Neural cell (in vitro differentiated cells): Measurements from ENCODE around the gene POU2F2. TPM values are rescaled to one million over a fixed set of nuclear protein-coding genes. Genes with fewer than 3 reads are reported as not detected.

Experiments
- H2AFZ ChIP-seq: fragments of 200-600, 300-800 bp; sonication (generic), shearing (Covaris generic); 2 replicates; pipeline ENCODE4 v1.6.0; 2014; ENCODE audit warnings: low read depth, mild to moderate bottlenecking, antibody characterized with exemption, low read length, moderate library complexity
- H3F3A ChIP-seq: fragments of 200-600 bp; shearing (Covaris generic); 2 replicates; pipeline ENCODE4 v1.6.1; 2016; ENCODE audit warnings: mild to moderate bottlenecking, moderate library complexity, mixed read lengths, antibody characterized with exemption, low read length; ENCODE audit not compliant: insufficient read depth, poor library complexity, severe bottlenecking
- H3K27ac ChIP-seq: fragments of 200-600, 300-800 bp; sonication (generic), shearing (Covaris generic); 2 replicates; pipeline ENCODE4 v1.5.1; 2014; ENCODE audit warnings: mild to moderate bottlenecking, low read length, moderate library complexity
- H3K27me3 ChIP-seq: fragments of 300-800, 200-600 bp; sonication (generic), shearing (Covaris generic); 2 replicates; pipeline ENCODE4 v1.6.0; 2014; ENCODE audit warnings: mild to moderate bottlenecking, low read depth, low read length, moderate library complexity; ENCODE audit not compliant: insufficient read depth
- H3K36me3 ChIP-seq: fragments of 300-800, 200-600 bp; sonication (generic), shearing (Covaris generic); 2 replicates; pipeline ENCODE4 v1.5.1; 2014; ENCODE audit warnings: mild to moderate bottlenecking, antibody characterized with exemption, low read length, moderate library complexity; ENCODE audit not compliant: insufficient read depth
- H3K4me2 ChIP-seq: fragments of 300-800, 200-600 bp; sonication (generic), shearing (Covaris generic); 2 replicates; pipeline ENCODE4 v1.6.0; 2014; ENCODE audit warnings: mild to moderate bottlenecking, low read length
- H3K4me3 ChIP-seq: fragments of 300-800, 200-600 bp; sonication (generic), shearing (Covaris generic); 2 replicates; pipeline ENCODE4 v1.5.1; 2014; ENCODE audit warnings: mild to moderate bottlenecking, low read length, moderate library complexity
- H3K79me2 ChIP-seq: fragments of 200-600 bp; shearing (Covaris generic); replicated peaks from 2 replicates; pipeline ENCODE4 v1.6.0; 2014; ENCODE audit warnings: mild to moderate bottlenecking, low read length, moderate library complexity; ENCODE audit not compliant: insufficient read depth
- H3K9ac ChIP-seq: fragments of 300-800, 200-600 bp; sonication (generic), shearing (Covaris generic); 2 replicates; pipeline ENCODE4 v1.6.1; 2016; ENCODE audit warnings: mild to moderate bottlenecking, low read length, mixed read lengths
- H3K9me2 ChIP-seq: fragments of 200-600 bp; shearing (Covaris generic); 2 replicates; pipeline ENCODE4 v1.6.1; 2016; ENCODE audit warnings: mild to moderate bottlenecking, low read length, mixed read lengths; ENCODE audit not compliant: insufficient read depth
- H3K9me3 ChIP-seq: fragments of 200-600, 300-800 bp; sonication (generic), shearing (Covaris generic); 2 replicates; pipeline ENCODE4 v1.6.1; 2016; ENCODE audit warnings: mild to moderate bottlenecking, mixed run types, low read length, moderate library complexity, mixed read lengths
- H4K20me1 ChIP-seq: fragments of 200-600 bp; shearing (Covaris generic); 2 replicates; pipeline ENCODE4 v1.6.1; 2016; ENCODE audit warnings: mild to moderate bottlenecking, mixed run types; ENCODE audit not compliant: insufficient read depth
- EP300 ChIP-seq: fragments of 450-650 bp; conservative IDR thresholded peaks from 2 replicates; pipeline ENCODE4 v1.6.1; 2014; ENCODE audit warnings: antibody characterized with exemption, mild to moderate bottlenecking, moderate library complexity; ENCODE audit not compliant: poor library complexity, severe bottlenecking
- EZH2 ChIP-seq: fragments of 200-600, 300-800 bp; shearing (Covaris generic), sonication (generic); IDR thresholded peaks from 2 replicates; pipeline ENCODE4 v1.6.1; 2014; ENCODE audit warnings: antibody characterized with exemption, low read length, borderline replicate concordance, mild to moderate bottlenecking; ENCODE audit not compliant: insufficient read depth, poor library complexity, severe bottlenecking
- MXI1 ChIP-seq: fragments of 450-650 bp; conservative IDR thresholded peaks from 2 replicates; pipeline ENCODE4 v1.6.1; 2014; ENCODE audit warnings: antibody characterized with exemption, mild to moderate bottlenecking; ENCODE audit not compliant: poor library complexity, severe bottlenecking
- POLR2AphosphoS5 ChIP-seq: IDR thresholded peaks from 2 replicates; pipeline ENCODE4 v1.6.1; 2012
- RAD21 ChIP-seq: fragments of 450-650 bp; conservative IDR thresholded peaks from 2 replicates; pipeline ENCODE4 v1.6.1; 2014; ENCODE audit warnings: antibody characterized with exemption, mild to moderate bottlenecking, moderate library complexity
- SMC3 ChIP-seq: fragments of 450-650 bp; conservative IDR thresholded peaks from 2 replicates; pipeline ENCODE4 v1.6.1; 2014; ENCODE audit warnings: antibody characterized with exemption, mild to moderate bottlenecking, moderate library complexity; ENCODE audit not compliant: poor library complexity
- TAF1 ChIP-seq: IDR thresholded peaks from 2 replicates; pipeline ENCODE4 v1.6.1; 2012; ENCODE audit warnings: low read depth
- polyA plus RNA-seq: library from polyadenylated mRNA; depleted of rRNA; stranded (reverse); fragments of >200 nt; gene quantifications from 2 replicates; pipeline ENCODE4 v1.2.3, GENCODE V29; 2014
- TF ChIP-seq, protein P1 (sequence below): IDR thresholded peaks from 2 replicates; pipeline ENCODE4 v1.6.1; 2012; ENCODE audit warnings: borderline replicate concordance
- TF ChIP-seq, protein P2 (sequence below): fragments of 450-650 bp; IDR thresholded peaks from 2 replicates; pipeline ENCODE4 v1.5.1; 2014; ENCODE audit warnings: antibody characterized with exemption, mild to moderate bottlenecking, moderate library complexity; ENCODE audit not compliant: poor library complexity, severe bottlenecking

POU2F2 gene
- polyA plus RNA-seq, 1 donor from 2014 or later, result 7.7 TPM

DNA sequence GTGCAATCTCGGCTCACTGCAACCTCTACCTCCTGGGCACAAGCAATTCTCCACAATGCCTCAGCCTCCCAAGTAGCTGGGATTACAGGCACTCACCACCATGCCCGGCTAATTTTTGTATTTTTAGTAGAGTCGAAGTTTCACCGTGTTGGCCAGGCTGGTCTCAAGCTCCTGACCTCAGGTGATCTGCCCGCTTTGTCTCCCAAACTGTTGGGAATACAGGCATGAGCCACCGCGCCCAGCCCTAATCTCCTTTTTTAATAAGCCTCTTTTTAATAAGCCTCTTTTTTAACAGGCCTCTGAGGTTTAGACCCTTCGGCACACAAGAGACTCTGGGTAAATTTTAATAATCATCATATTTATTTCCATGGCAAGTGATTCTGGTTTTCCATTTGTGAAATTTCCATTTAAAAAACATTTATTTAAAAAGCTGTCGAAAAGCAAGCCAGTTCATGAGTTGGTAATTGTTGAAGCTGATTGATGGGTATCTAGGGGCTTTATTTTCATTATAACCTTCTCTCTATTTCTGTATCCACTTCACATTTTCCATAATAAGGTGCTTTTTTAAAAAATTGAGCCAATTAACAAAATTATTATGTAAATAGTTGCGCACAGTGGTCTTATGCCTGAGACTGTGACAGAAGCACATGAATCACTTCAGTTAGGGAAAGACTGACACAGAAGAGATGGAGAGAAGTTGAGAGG is 11.8 kb downstream of the POU2F2 start:
- no peak overlapping the region for H3K27ac ChIP-seq
- H3K4me3 ChIP-seq, result no peak overlapping the region
- H3K9me3 ChIP-seq, result no peaks in the 10 kb centered on the region
- no peak overlapping the region for H2AFZ ChIP-seq
- no peak for TF ChIP-seq SMC3
- no peak for TF ChIP-seq EZH2
- TF ChIP-seq, protein P1, sequence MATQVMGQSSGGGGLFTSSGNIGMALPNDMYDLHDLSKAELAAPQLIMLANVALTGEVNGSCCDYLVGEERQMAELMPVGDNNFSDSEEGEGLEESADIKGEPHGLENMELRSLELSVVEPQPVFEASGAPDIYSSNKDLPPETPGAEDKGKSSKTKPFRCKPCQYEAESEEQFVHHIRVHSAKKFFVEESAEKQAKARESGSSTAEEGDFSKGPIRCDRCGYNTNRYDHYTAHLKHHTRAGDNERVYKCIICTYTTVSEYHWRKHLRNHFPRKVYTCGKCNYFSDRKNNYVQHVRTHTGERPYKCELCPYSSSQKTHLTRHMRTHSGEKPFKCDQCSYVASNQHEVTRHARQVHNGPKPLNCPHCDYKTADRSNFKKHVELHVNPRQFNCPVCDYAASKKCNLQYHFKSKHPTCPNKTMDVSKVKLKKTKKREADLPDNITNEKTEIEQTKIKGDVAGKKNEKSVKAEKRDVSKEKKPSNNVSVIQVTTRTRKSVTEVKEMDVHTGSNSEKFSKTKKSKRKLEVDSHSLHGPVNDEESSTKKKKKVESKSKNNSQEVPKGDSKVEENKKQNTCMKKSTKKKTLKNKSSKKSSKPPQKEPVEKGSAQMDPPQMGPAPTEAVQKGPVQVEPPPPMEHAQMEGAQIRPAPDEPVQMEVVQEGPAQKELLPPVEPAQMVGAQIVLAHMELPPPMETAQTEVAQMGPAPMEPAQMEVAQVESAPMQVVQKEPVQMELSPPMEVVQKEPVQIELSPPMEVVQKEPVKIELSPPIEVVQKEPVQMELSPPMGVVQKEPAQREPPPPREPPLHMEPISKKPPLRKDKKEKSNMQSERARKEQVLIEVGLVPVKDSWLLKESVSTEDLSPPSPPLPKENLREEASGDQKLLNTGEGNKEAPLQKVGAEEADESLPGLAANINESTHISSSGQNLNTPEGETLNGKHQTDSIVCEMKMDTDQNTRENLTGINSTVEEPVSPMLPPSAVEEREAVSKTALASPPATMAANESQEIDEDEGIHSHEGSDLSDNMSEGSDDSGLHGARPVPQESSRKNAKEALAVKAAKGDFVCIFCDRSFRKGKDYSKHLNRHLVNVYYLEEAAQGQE, result no peak
- H3F3A ChIP-seq, result no peaks in the 10 kb centered on the region
- no peaks in the 10 kb centered on the region for H4K20me1 ChIP-seq
- H3K9ac ChIP-seq, result no peak overlapping the region
- H3K27me3 ChIP-seq, result no peaks in the 10 kb centered on the region
- H3K79me2 ChIP-seq, result no peaks in the 10 kb centered on the region
- no peaks in the 10 kb centered on the region for H3K36me3 ChIP-seq
- H3K9me2 ChIP-seq, result no peaks in the 10 kb centered on the region
- H3K4me2 ChIP-seq, result no peak overlapping the region

DNA sequence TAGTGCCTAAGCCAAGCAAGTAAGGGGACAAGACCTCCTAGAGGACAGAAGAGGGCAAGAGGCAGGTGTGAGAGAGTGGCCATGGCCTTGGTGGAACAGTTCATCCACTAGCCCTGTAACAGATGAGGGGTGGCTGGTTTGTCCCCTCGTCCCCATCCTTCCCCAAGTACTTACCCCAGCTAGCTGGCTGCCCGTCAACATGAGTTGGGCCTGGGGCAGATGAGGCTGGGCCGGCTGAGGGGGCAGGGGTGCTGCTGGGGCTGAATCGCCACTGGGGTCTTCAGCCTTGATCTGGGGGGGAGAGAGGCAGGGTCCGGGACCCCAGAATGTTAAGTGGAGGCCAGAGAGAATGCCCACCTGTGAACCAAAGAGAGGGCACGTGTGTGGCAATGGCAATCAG is 15.2 kb downstream of the POU2F2 start:
- no peaks in the 10 kb centered on the region for H3F3A ChIP-seq

More for the DNA sequence above, 15.2 kb downstream of the POU2F2 start:
- no peak overlapping the region for H3K4me2 ChIP-seq
- H3K4me3 ChIP-seq, result no peak overlapping the region
- H3K27ac ChIP-seq, result no peak overlapping the region
- no peaks in the 10 kb centered on the region for H3K27me3 ChIP-seq
- TF ChIP-seq SMC3 (no peak), RAD21 (no peak), TAF1 (no peak), EP300 (no peak), MXI1 (no peak), EZH2 (no peak), POLR2AphosphoS5 (no peak)
- TF ChIP-seq, protein P2, sequence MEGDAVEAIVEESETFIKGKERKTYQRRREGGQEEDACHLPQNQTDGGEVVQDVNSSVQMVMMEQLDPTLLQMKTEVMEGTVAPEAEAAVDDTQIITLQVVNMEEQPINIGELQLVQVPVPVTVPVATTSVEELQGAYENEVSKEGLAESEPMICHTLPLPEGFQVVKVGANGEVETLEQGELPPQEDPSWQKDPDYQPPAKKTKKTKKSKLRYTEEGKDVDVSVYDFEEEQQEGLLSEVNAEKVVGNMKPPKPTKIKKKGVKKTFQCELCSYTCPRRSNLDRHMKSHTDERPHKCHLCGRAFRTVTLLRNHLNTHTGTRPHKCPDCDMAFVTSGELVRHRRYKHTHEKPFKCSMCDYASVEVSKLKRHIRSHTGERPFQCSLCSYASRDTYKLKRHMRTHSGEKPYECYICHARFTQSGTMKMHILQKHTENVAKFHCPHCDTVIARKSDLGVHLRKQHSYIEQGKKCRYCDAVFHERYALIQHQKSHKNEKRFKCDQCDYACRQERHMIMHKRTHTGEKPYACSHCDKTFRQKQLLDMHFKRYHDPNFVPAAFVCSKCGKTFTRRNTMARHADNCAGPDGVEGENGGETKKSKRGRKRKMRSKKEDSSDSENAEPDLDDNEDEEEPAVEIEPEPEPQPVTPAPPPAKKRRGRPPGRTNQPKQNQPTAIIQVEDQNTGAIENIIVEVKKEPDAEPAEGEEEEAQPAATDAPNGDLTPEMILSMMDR, result no peak
- TF ChIP-seq, protein P1, result no peak
- no peaks in the 10 kb centered on the region for H4K20me1 ChIP-seq
- H3K9ac ChIP-seq, result no peak overlapping the region
- H3K36me3 ChIP-seq, result no peaks in the 10 kb centered on the region
- no peaks in the 10 kb centered on the region for H3K79me2 ChIP-seq
- H2AFZ ChIP-seq, result no peak overlapping the region
- no peaks in the 10 kb centered on the region for H3K9me3 ChIP-seq
- H3K9me2 ChIP-seq, result no peaks in the 10 kb centered on the region
